T follicular helper cell (primary cell): ENCODE results near the gene U2AF2.

Experiments used
- DNase-seq: peaks from one replicate; pipeline ENCODE4 v3.0.0-alpha.2; 2020; ENCODE audit warnings: low read depth

U2AF2 gene

DNA sequence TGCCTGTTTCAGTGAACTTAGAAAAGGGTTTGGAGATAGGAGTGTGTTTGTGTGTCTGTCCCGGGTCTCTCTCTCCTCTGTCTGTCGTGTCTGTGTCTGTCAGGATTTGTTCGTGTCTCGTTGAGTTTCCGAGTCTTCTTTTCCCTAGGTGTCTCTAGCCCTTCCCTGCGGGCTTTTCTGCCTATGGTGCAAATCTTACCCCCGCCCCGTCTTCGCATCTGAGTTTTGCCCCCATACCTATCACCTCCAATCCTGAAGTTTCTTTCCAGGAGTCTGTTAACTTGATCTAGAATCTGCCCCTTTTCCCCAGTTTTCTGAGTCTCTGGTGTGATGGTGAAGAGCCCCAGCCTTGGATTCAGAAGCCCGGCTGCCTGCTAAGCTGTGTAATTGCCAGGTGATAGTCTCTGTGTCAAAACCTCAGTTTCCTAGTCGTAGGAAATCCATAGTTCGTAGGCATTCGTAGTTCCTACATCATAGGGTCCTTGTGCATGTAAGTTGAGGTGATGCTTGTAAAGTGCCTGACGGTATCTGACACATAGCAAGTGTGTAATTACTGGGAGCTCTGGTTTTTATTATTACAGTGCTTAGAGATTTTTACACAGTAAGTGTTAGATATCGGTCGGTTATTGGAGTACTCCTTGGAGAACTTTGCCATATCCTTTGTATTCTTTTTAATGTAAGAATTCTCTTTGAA, 21.0 kb downstream of the U2AF2 start:
- DNase-seq: no peak

DNA sequence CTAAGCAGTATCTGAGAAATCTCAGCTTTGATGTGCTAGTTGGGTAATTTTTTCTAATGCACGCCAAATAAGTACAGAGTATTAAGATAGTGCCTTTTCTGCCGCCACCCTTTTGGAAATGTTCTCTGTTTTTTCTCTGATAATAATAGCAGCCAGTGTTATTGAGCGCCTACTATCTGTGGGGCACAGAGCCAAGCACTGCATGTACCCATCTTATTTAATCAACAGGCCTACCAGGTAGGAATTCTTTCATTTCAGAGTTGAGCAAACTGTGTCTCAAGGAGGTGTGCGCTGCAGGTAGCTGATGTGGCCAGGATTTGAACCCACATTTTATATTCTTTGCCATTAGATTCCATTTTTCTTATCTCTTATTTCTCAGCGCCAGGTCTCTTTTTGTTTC, 21.5 kb downstream of the U2AF2 start:
- no peak for DNase-seq

DNA sequence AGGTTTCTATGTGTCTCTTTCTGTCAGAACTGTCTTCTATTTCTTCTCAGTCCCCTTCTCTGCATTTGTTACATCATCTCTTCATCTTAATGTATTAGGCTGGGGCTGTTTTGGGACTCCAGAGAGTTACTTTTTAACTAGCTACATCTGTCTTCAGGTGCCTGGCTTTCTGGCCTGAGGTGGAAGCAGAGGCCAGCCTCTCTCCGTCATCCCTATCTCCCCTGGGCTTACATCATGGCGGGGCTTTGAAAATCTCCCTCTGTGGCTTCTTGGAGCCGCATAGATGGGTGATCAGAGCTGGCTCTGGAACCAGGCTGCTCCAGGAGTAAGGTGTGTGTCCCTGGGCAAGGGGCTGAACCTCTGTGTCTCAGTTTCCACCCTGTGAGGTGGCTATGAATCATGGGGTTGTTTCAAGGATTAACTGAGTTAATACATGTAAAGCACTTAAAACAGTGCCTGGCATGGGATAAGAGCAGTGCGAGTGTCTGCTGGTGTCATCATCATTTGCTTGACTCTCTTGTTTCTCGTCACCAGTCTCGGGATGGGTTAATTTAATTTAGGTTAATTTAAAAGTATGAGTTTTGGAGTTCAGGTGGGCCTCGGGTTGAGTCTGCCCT, 22.2 kb downstream of the U2AF2 start:
- no peak for DNase-seq

DNA sequence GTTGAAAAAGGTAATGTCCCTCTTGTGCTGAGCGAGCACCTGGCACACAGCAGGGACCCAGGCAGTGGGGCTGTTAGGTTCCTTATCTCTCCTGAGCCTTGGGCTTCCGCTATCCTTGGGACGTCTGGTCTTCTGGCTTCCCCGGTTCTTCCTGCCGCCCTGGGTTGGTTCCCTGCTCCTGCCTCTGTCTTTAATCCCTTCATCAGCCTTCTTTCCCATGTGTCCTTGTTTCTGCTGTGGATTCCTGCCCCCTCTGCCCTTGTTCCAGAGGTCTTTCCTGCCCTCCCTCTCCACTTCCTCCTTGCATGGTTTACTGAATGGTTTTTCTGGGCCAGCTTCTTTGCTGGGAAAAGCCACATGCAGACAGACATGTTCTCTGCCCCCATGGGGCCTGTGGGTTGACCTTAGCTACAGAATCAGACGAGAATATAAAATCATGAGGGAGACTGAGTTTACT, 22.8 kb downstream of the U2AF2 start:
- no peak for DNase-seq

DNA sequence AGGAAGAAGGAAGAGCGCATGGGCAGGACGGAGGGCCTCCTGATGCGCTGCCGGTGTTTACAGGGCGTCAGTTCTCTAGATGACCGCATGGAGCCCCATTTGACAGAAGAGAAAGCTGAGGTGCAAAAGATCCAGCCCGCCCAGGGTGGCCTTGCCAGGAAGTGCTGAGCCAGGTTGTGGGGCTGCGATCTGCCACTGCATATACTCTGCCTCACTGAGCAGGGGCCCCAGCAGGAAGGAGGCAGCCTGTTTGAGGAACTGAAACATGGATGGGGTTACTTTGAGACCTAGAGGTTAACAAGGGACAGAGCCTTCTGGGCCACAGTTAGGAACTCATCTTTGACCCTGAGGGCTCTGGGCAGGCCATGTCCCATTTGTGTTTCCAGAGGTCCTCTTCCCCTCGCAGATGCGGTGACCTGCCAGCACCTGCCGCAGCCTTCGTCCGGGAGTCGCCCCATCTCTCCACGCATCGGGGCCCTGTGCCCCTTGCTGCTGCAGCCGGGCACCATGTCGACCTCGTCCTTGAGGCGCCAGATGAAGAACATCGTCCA, 23.4 kb downstream of the U2AF2 start:
- no peak for DNase-seq

DNA sequence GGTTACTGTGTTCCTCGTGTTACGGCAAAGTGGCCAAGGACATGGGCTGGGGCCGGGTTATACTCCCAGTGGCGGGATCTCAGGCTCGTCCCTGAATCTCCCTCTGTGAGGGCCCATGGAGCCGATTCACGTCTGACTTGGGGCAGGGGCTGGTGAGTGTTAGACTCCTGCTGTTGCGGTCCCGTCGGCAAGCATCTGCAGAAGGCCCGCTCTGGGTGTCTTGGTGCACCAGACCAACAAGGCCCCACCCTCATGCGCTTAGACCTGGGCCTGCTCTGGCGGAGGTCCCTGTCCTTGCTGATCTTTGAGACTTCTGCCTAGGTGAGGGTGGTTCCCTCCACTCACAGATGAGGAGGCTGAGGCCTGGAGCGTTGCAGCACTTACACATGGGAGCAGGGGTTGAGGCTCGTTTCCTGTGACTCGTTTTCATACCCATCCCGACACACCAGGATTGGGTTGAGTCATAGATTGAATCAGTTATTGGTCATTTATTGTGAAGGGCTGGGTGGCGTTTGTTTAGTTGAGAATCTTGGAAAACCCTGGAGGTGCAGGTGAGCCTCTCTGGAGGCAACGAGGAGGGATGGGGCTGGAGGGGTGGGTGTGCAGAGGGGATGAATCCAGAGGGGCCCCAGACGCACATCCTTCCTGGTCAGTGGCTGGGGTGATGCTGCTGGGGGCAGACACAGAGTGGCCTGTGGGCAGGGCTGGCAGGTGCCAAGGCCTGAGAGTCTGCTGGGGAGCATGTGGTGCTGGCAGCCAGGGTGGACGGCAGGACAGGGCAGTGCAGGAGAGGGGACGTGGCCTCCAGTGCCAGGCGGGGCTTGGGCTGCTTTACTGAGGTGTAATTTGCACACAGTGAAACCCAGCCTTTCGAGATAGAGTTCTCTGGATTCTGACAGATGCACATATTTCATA, 24.8 kb downstream of the U2AF2 start:
- no peak for DNase-seq

DNA sequence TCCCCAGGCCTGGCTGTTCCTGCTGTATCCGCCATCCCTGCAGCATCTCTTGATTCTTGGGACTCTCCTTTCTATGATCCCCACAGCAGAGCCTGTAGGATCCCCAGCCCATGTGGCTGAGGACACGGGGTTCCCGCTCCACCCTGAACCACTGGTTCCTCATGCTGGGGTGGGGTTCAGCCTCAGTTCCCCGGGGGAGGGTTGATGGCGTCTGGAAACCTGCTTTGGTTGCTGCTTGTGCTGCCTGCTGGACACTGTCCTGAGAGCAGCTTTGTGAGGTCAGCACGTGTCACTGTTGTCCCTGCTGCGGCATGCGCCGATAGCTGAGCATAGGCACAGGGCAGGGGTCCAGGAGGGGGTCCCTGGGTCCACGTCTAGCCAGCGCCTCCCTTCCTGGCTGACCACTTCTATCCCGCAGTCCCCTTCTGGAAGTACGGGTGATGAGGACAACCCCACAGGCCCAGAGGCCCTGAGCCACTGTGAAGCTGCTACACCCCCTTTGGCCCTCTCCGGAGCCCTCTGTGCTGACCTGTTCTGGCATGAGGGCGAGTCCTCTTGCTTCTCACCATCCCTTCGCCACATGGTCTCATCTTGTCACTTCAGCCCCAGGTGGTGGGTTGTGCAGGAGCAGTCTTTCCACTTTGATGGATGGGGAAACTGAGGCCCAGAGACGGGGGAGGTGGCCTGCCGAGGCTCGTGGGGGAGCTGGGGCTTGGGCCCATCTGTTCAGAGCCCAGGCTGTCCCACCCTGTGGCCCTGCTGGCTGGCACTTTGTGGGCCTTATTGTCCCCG, 25.7 kb downstream of the U2AF2 start:
- no peak for DNase-seq

DNA sequence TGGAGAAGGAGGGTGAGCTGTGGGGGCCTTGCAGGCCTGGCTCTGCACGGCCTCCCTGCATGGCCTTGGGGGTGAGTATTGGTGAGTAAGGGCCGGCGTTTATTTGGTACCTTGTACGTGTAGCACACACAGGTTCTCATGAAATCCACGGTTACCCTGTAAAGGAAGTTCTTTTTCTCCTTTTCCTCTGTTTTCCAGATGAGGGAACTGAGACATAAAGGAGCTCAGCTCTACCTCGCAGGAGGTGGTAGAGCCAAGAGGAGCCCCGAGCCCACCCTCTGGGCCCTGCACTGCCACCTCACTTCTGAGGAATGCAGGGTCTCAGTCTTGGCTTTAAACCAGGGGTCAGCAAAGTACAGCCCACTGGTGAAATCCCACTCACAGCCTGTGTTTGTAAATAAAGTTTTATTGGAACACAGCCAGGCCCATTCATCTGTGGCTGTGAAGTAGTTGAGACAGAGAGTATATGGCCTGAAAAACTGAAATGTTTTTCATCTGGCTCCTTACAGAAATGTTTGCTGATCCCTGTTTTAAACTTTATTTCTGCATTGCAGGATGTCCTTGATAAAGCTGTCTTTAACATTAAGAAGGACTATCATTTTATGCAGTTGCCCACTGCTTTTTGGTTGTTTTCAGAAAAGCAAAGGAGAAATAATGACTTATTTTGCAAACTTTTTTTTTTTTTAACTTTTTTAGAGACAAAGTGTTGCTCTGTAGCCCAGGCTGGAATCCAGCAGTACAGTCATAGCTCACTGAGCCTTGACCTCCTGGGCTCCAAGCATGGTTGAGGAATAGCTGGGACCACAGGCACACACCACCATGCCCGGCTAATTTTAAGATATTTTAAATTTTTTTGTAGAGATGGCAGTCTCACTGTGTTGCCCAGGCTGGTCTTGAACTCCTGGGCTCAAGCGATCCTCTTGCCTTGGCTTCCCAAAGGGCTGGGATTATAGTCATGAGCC, 26.6 kb downstream of the U2AF2 start:
- DNase-seq: no peak

DNA sequence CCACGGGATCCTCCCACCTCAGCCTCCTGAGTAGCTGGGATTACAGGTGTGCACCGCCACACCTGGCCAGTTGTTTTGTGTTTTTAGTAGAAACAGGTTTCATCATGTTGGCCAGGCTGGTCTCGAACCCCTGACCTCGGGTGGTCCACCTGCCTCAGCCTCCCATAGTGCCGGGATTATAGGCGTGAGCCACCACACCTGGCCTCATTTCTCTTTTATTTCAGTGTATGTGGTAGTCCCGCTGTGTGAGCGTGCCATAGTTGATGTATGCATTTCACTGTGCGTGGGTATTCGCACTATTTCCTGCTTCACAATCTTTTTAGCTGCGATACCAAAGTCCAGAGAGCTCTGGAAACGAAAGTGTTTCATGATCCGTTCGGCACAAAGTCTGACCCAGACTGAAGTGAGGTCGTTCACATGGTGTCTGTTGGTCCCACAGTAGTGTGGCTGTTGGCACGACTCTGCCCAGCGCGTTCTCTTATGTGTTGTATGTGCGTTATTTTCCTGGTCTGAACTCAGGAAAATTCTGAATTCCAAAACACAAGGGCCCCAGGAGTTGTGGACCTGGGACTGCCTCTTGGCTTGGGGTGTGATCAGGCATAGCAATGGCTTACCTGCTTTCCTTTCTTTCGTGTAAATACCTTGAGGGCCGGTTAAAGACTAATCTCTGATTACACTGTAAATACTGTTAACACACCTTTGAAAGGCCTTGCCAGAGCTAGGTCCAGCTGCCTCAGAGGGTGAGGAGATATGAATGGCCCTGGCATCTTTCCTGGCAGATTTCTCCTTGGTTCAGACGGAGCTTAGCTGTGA, 28.8 kb downstream of the U2AF2 start:
- no peak for DNase-seq

DNA sequence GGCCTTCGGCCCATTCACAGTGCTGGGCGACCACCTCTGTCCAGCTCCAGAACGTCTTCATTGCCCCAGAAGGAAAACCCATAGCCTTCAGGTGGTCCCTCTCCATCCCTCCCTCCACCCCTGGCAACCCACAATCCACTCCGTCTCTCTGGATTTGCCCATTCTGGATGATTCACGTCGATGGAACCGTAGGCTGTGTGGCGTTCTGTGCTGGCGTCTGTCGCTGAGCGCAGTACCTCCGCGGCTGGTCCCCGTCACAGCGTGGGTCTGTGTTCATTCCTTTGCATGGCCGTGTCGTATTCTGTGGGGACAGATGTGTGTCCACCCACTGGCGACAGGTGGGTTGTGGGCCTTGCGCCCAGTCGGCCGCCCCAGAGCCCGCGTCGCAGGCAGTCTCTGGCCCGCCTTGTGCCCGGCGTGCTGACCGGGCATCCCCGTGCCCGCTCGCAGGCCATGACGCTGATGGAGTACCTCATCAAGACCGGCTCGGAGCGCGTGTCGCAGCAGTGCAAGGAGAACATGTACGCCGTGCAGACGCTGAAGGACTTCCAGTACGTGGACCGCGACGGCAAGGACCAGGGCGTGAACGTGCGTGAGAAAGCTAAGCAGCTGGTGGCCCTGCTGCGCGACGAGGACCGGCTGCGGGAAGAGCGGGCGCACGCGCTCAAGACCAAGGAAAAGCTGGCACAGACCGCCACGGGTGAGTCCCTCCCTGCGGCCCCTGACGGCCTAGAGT, 30.3 kb downstream of the U2AF2 start:
- no peak for DNase-seq

DNA sequence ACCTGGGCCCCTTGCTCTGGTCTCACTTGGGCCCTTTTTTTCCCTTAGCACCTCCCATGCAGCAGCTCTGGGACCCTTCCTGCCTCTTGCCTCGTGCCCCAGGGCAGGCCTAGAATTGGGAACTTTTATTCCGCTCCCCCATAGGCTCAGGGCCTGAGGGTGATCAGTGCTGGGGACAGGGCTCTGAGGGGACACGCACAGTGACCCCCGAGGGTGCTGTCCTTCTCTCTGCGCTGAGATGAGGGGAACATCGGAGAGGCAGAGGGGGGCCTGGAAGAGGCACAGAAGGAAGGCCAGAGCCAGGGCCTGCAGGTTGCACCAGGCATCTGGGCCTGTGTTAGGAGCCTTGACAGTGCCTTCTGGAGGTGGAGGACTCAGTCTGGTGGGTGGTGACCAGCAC, 30.9 kb downstream of the U2AF2 start:
- DNase-seq: no peak

DNA sequence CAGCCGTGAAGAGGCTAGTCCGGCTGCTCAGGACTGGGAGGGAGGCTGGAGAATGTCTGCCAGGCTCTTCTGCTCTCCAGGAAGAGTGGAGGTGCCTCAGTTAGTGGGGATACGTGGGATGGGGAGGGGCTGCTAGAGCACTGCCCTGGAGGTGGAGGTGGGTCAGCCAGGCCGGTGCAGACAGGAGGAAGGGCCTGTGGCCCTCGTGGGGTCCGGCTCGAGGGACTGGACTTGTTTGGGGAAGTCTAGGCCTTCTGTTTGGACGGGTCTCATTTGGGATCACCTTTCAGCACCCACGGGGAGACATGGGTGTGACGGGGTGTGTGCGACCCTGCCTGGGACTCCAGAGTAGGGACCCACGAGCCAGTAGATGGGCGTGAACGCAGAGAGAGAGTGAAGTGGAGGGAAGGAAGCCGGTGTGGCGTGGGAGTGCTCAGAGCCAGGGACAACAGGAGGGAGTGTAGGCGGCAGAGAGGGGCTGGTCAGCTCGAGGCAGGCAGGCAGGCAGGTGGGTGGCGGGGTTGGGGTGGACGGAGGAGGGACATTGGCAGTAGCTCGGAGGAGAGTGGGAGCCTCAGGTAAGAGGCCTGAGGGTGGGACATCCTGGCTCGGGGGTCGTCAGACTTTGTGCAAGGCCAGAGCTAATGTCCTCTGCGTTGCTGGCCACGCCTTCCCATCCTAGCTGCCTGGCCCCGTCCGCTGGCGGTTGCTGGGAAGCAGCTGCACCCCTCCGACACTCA, 31.6 kb downstream of the U2AF2 start:
- no peak for DNase-seq

DNA sequence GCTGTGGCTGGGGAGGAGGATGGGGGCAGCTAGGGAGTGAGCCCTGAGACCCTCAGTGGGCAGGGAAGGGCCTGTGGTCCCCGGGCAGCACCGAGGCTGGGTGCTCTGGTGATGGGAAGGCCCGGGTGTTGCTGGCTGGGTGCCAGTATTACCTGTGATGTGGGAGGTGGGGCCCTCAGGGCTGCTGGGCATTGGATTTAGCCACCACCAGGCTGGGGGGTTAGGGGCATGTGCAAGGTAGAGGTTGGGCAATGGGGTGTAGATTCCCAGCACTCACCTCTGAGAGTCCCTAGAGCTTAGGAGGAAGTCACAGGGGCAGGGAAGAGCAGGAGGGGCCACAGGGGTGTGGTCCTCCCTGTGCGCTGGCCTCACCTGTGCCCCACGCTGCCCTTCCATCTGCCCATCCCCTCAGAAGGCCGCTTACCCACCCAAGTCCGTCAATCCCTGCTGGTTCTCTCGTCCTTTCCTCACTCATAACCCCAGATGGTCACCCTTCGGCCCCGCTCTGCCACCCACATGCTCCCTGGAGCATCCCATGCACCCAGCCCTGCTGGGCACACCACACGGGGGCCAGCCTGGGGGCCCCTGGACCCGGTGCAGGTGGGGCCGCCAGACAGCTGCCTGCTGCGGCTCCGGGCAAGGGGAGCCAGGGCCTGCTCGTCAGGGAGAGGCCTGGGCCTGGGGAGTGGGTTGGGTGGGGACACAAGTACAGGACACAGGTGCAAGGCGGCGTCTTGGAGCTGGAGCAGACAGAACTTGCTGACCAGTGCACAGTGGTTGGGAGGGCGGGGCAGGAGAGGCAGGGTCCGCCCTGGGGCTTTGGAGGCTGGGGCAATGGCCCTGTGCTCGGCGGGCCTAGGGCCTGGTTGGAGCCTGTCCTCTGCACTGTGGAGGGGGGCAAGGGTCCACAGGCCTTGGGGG, 32.7 kb downstream of the U2AF2 start:
- DNase-seq: no peak

DNA sequence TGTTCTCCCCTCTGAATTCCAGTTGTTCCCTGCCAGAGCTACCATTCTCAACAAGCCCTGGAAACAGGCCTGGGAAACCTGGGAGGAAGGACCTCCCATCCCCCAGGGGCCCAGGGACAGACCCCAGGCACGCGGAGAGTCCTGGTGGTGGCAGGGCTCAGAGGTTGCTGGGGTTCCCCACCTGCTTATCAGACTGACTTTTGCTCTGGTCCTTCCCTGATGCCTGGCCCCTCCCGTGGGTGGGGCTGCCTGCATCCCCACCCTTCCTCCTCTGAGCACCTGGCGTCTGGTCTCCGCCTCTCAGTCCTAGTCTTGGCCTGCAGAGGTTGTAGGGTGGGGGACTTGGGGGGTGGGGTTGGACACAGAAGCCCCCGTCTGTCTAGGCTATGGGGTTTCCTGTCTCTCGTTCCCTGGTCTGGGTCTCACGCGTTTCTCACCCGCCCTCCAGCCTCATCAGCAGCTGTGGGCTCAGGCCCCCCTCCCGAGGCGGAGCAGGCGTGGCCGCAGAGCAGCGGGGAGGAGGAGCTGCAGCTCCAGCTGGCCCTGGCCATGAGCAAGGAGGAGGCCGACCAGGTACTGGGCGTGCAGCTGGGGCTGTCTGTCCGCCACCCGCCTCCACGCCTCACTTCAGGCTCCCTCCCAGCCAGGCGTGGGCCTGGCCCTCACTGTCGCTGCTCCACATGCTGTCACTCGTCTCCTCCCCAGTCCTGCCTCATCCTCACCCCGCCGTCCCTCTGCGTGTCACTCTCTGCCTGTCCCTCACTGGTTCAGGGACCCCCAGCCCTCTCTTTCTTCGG, 33.8 kb downstream of the U2AF2 start:
- no peak for DNase-seq

DNA sequence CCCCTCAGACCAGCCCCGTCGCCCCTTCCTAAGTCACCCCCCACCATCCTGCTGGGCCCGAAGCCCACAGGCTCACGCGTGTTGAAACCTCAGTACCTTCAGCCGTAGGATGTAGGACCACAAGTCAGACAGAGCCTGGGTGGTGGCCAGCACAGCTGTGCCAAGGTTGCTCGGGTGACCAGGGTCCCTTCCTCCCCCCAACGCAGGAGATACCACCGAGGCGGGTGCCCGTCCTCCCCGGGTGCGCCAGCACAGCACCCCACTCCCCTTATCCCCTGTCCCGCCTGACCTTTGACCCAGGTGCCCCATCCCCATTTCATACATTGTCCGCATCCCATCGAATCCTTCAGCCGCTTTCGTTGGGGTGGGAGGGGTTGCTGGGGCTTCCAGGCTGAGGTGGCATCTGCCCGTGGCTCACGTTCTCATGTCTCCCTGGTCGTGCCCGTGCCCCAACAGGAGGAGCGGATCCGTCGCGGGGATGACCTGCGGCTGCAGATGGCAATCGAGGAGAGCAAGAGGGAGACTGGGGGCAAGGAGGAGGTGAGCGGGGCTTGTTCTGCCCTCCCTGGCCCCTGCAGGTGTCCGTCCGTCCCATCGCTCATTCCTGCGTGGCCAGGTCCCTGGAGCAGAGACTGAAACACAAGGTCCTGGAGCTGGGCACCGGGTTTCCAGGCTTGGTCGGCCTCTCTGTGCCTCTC, 34.7 kb downstream of the U2AF2 start:
- no peak for DNase-seq
